Ramos (cell line): Measurements from ENCODE around the gene AUP1.

Experiments
- in situ Hi-C: fragments of 300-500 bp; cut with MboI; formaldehyde crosslinking; loops from one replicate; pipeline ENCODE4 v1.14.3; 2022; ENCODE audit warnings: low sequenced_read_pairs; ENCODE audit not compliant: unreplicated experiment

The AUP1 gene

GRCh38 chr2:74538881-74539339 is 9.4 kb upstream of the AUP1 start:
- in situ Hi-C loops, result no loop called here

GRCh38 chr2:74537140-74537539 is 7.6 kb upstream of the AUP1 start:
- in situ Hi-C loops, result no loop called here

- in situ Hi-C loops, result no loop called here
These were observed 6.9 kb upstream of the AUP1 start for GRCh38 chr2:74536166-74536950.

- in situ Hi-C loops, result no loop called here
These were observed 6.0 kb upstream of the AUP1 start for GRCh38 chr2:74535440-74535965.

GRCh38 chr2:74534411-74534810 is 4.9 kb upstream of the AUP1 start:
- in situ Hi-C loops, result no loop called here

- in situ Hi-C loops, result no loop called here
These were observed 4.0 kb upstream of the AUP1 start for GRCh38 chr2:74533464-74533863.

- in situ Hi-C loops, result no loop called here
These were observed 2.7 kb upstream of the AUP1 start for GRCh38 chr2:74532222-74532621.

- in situ Hi-C loops, result no loop called here
These were observed 2.2 kb upstream of the AUP1 start for GRCh38 chr2:74531666-74532065.

- in situ Hi-C loops, result no loop called here
These were observed 1.0 kb upstream of the AUP1 start for GRCh38 chr2:74530239-74531187.

- in situ Hi-C loops, result no loop called here
These were observed 728 bp downstream of the AUP1 start for GRCh38 chr2:74528600-74529356.

- in situ Hi-C loops, result no loop called here
These were observed 1.8 kb downstream of the AUP1 start for GRCh38 chr2:74527741-74528140.

GRCh38 chr2:74526649-74527230 is 2.8 kb downstream of the AUP1 start:
- in situ Hi-C loops, result no loop called here

GRCh38 chr2:74525717-74526648 is 3.5 kb downstream of the AUP1 start, which contains the start of gene DQX1:
TSS of gene DQX1 (minus strand) at chr2:74526231. CDS start at chr2:74525729, 502 bp downstream.
- in situ Hi-C loops, result no loop called here

- in situ Hi-C loops, result no loop called here
These were observed 4.4 kb downstream of the AUP1 start for GRCh38 chr2:74524955-74525716.

- in situ Hi-C loops, result no loop called here
These were observed 5.5 kb downstream of the AUP1 start for GRCh38 chr2:74524005-74524404.

- in situ Hi-C loops, result no loop called here
These were observed 7.0 kb downstream of the AUP1 start for GRCh38 chr2:74522516-74522915.

GRCh38 chr2:74516650-74517049 is 12.9 kb downstream of the AUP1 start:
- in situ Hi-C loops, result no loop called here
